A549 treated with Mapracorat at 1 μM for 4 hours (cell line): ENCODE data around the gene COQ3. TPM values are rescaled to one million over a fixed set of nuclear protein-coding genes. Genes with fewer than 3 reads are reported as not detected.

ENCODE experiments used
- total RNA-seq: library from RNA; stranded (reverse); fragments of 200-300 nt; extraction: Qiagen RNA extraction; gene quantifications from 5 replicates; pipeline ENCODE4 v1.2.3, GENCODE V29; 2022

The COQ3 gene
- 9.4 to 12.6 TPM (median 11.5 TPM) in 5 replicates for total RNA-seq

GRCh38 chr6:99393698-99394531 lies at the start of gene COQ3:
Gene COQ3, minus strand, starts transcription at chr6:99394195. Its CDS starts 16 bp downstream, at chr6:99394179.

GRCh38 chr6:99424761-99425646 lies 31.0 kb upstream of the COQ3 start, which contains the start of gene PNISR:
Gene PNISR, minus strand, starts transcription at chr6:99425308. Its CDS starts 10,649 bp downstream, at chr6:99414659.

GRCh38 chr6:99349171-99350141 lies 44.5 kb downstream of the COQ3 start, which contains the start of gene FAXC:
Gene FAXC, minus strand, starts transcription at chr6:99349674. Its CDS starts 302 bp downstream, at chr6:99349372.

Other genes starting within 250 kb of the COQ3 start
- gene FAXC, start 44.5 kb downstream of the COQ3 start, total RNA-seq = 5.9 to 8.9 TPM (median 6.6 TPM) in 5 replicates
- 22.2 to 31.5 TPM (median 26.9 TPM) in 5 replicates for gene PNISR, start 31.1 kb upstream of the COQ3 start, total RNA-seq
- gene USP45, start 121.2 kb upstream of the COQ3 start, total RNA-seq = 3.8 to 5.2 TPM (median 4.7 TPM) in 5 replicates
- gene CCNC, start 174.5 kb upstream of the COQ3 start, total RNA-seq = 24.8 to 36.6 TPM (median 31.3 TPM) in 5 replicates
- 0.88 to 1.3 TPM (median 1.1 TPM) in 5 replicates for gene PRDM13, start 212.6 kb upstream of the COQ3 start, total RNA-seq